GM10266 (cell line): ENCODE data around the gene S1PR2.

Experiments used
- DNase-seq: peaks from one replicate; pipeline ENCODE4 v3.0.0; 2012; ENCODE audit errors: extremely low spot score
- CTCF ChIP-seq: IDR thresholded peaks from 2 replicates; pipeline ENCODE4 v1.5.1; 2012; ENCODE audit warnings: mild to moderate bottlenecking, low read depth; ENCODE audit not compliant: control insufficient read depth, insufficient read depth; ENCODE audit errors: missing control alignments

The S1PR2 gene

GRCh38 chr19:10260141-10260584 lies 29.0 kb upstream of the S1PR2 start:
- no peak for DNase-seq
- TF ChIP-seq CTCF = no peak

- peak; percentile 83 for DNase-seq
- peak; percentile 76 for TF ChIP-seq CTCF
Observed at GRCh38 chr19:10259162-10259905, 28.2 kb upstream of the S1PR2 start.

GRCh38 chr19:10258080-10258710 lies 27.1 kb upstream of the S1PR2 start:
- TF ChIP-seq CTCF = no peak
- DNase-seq = no peak

- TF ChIP-seq CTCF = no peak
- DNase-seq = no peak
Observed at GRCh38 chr19:10256970-10257615, 26.0 kb upstream of the S1PR2 start.

GRCh38 chr19:10256551-10256950 lies 25.4 kb upstream of the S1PR2 start:
- no peak for DNase-seq
- TF ChIP-seq CTCF = no peak

GRCh38 chr19:10255358-10255757 lies 24.2 kb upstream of the S1PR2 start:
- DNase-seq = no peak
- no peak for TF ChIP-seq CTCF

GRCh38 chr19:10254244-10254643 lies 23.1 kb upstream of the S1PR2 start:
- TF ChIP-seq CTCF = no peak
- DNase-seq = no peak
